Measurements from ENCODE around the gene AKT2. TPM values are rescaled to one million over a fixed set of nuclear protein-coding genes. Genes with fewer than 3 reads are reported as not detected.

AKT2 gene
- polyA plus RNA-seq, 2 of the 4 experiments (the other 2 are of a cell fraction): 136 to 159 TPM

DNA sequence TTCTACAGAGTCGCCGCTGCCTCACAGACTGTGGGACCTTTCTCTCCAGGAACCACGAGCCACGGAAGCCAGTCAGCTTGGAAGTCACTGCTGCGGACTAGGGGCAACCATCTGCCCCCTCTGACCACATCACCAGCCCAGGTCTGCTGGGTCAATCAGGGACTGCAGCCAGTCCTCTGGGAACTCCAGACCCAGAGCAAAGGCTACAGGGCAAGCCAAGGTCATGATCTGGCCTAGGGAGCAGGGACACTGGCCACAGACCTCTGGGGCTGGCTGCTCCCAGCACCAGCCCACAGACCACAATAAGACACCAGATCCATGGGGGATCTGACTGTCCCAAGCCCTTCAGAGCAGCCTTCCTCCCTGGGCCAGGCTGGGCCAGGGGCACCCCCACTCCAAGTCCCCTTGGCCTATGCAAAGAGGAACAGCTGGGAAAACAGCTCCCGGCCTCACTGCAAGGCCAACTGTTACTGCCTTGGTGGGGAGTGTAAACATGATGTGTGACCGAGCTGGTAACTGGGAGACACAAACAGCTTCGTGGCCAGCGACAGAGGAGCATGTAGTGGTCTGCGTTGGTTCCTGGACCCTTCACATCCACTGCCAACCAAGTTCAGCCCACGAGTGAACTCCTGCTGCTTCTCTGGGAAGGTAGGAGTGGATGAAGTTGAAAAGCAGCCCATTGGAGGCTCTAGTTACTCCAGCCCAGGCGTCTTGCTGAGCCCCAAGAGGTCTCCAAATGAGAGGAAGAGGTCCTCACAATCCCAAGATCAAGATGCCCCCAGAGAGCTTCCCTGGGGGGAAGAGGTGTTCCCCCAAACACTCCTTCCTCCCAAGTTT, 1.5 kb downstream of the AKT2 start:
- Histone ChIP-seq H3K4me1 (peaks cover 17% of the 10 kb centered on the region), H3K4me2 (peak overlapping the region; percentile 96), H3K9me3 (no peaks in the 10 kb centered on the region), H3K27ac (peak overlapping the region; percentile 78 to 90), H3K4me3 (peak overlapping the region; percentile 86)
- ATAC-seq (no peak), DNase-seq (ENCODE audit: low read depth in 1 of 2, low spot score in 1 of 2) (no peak), FAIRE-seq (no peak)
- WGBS (ENCODE audit: missing lambda C conversion rate): 83% methylated on average over 12 of the region's 12 CpGs
- POLR2A ChIA-PET: no interaction called here
- no peak for TF ChIP-seq BHLHE40 (IDR thresholded peaks at IDR 0.05; ENCODE audit: low read depth, low read length)
- no peak for TF ChIP-seq GATA3 (IDR thresholded peaks at IDR 0.05; ENCODE audit: borderline replicate concordance)
- TF ChIP-seq, protein P1, sequence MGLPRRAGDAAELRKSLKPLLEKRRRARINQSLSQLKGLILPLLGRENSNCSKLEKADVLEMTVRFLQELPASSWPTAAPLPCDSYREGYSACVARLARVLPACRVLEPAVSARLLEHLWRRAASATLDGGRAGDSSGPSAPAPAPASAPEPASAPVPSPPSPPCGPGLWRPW (IDR thresholded peaks at IDR 0.05): no peak
- no peak for TF ChIP-seq TFCP2L1 (CRISPR knock-in tag; IDR thresholded peaks at IDR 0.05)
- TF ChIP-seq NPAS2 (CRISPR knock-in tag; IDR thresholded peaks at IDR 0.05; ENCODE audit: borderline replicate concordance): no peak
- no peak for TF ChIP-seq SREBF2 (IDR thresholded peaks at IDR 0.05)
- TF ChIP-seq, protein P2, sequence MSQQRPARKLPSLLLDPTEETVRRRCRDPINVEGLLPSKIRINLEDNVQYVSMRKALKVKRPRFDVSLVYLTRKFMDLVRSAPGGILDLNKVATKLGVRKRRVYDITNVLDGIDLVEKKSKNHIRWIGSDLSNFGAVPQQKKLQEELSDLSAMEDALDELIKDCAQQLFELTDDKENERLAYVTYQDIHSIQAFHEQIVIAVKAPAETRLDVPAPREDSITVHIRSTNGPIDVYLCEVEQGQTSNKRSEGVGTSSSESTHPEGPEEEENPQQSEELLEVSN (IDR thresholded peaks at IDR 0.05; ENCODE audit: borderline replicate concordance, low read depth): no peak
- no peak for TF ChIP-seq FOSL2 (IDR thresholded peaks at IDR 0.05)
- TF ChIP-seq FOSL2 (CRISPR knock-in tag; IDR thresholded peaks at IDR 0.05): no peak
- no peak for TF ChIP-seq NR3C1 (IDR thresholded peaks at IDR 0.05)
- CTCF ChIA-PET: interaction anchor here (0.6 to 10.0 kb wide), 9 partner anchors 9 to 155 kb away, joined by 3 to 86 read pairs (median 4); no protein-coding TSS in a partner anchor

DNA sequence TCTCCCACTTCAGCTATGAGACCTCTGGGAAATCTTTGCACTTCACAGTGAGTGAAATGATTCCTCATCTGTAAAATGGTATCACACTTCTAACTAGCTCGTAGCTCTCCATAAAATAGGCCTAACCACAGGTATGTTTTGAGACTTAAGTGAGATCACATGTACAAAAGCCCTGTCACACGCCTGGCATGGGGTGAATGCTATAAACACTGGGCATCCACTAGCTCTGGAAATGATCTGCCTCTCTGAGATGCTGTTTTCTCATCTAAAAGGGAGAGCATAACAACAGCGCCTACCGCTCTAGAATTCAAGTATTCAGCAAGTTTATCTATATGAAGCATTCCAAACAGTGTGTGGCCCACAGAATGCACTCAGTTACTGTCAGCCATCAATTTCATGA, 2.2 kb downstream of the AKT2 start:
- ATAC-seq (no peak), FAIRE-seq (no peak), DNase-seq (ENCODE audit: low read depth in 1 of 2, low spot score in 1 of 2) (no peak)
- no peak overlapping the region for H3K4me3 ChIP-seq
- TF ChIP-seq, protein P2 (IDR thresholded peaks at IDR 0.05; ENCODE audit: borderline replicate concordance, low read depth): no peak
- no peaks in the 10 kb centered on the region for H3K9me3 ChIP-seq
- peaks cover 17% of the 10 kb centered on the region for H3K4me1 ChIP-seq
- ChIA-PET POLR2A (no interaction called here), CTCF (interaction anchor here (0.8 to 10.0 kb wide), 6 partner anchors 10 to 143 kb away, joined by 3 to 86 read pairs (median 10); no protein-coding TSS in a partner anchor)
- WGBS (ENCODE audit: missing lambda C conversion rate): 95% methylated on average over 4 of the region's 4 CpGs
- H3K4me2 ChIP-seq: peak overlapping the region; percentile 96; the same call in 2 of the 3 replicates
- H3K27ac ChIP-seq: no peak overlapping the region; a peak in 1 of 6 replicates

DNA sequence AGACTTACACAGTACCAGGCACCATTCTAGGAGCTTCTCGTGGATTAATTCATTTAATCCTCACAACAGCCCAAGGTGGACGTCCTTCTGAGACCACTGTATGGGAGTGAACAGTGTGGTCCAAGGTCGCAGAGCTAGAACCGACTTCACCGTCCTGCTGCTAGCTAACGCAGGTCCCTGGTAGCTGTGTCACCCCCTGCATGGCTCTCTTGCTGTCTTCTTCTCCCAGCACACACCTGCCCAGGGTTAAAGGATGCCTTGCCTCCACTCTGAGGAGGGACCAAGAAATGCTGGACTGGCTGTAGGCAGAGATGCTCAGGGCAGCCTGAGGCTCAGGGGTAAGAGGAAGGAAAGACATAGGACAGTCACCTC, 3.0 kb downstream of the AKT2 start:
- WGBS (ENCODE audit: missing lambda C conversion rate): 91% methylated on average over 6 of the region's 6 CpGs

More for the DNA sequence above, 3.0 kb downstream of the AKT2 start:
- ATAC-seq (no peak), DNase-seq (ENCODE audit: low read depth in 1 of 2, low spot score in 1 of 2) (no peak), FAIRE-seq (no peak)
- Histone ChIP-seq H3K9me3 (no peaks in the 10 kb centered on the region), H3K27ac (no peak overlapping the region), H3K4me3 (no peak overlapping the region), H3K4me1 (peaks cover 17% of the 10 kb centered on the region), H3K4me2 (no peak overlapping the region)
- TF ChIP-seq POLR2AphosphoS2 (conservative IDR thresholded peaks at IDR 0.05; ENCODE audit: low read length) (no peak), RFX5 (IDR thresholded peaks at IDR 0.05) (no peak), KDM1A (IDR thresholded peaks at IDR 0.05; ENCODE audit: low read depth) (no peak), ZNF302 (CRISPR knock-in tag; IDR thresholded peaks at IDR 0.05) (no peak), FOSB (CRISPR knock-in tag; IDR thresholded peaks at IDR 0.05) (no peak), EHF (CRISPR knock-in tag; IDR thresholded peaks at IDR 0.05) (no peak), HOXA7 (CRISPR knock-in tag; IDR thresholded peaks at IDR 0.05) (no peak), RCOR1 (IDR thresholded peaks at IDR 0.05; ENCODE audit: low read depth, low read length) (no peak), FOSL2 (IDR thresholded peaks at IDR 0.05) (no peak), FOSL2 (CRISPR knock-in tag; IDR thresholded peaks at IDR 0.05) (no peak), KDM5A (IDR thresholded peaks at IDR 0.05) (no peak), CBX8 (IDR thresholded peaks at IDR 0.05) (no peak), NPAS2 (CRISPR knock-in tag; IDR thresholded peaks at IDR 0.05; ENCODE audit: borderline replicate concordance) (no peak), HOXB13 (CRISPR knock-in tag; IDR thresholded peaks at IDR 0.05; ENCODE audit: low read depth) (no peak), ESRRA (IDR thresholded peaks at IDR 0.05; ENCODE audit: borderline replicate concordance, low read length) (no peak), MAFK (IDR thresholded peaks at IDR 0.05; ENCODE audit: partially characterized antibody) (no peak)
- TF ChIP-seq, protein P3, sequence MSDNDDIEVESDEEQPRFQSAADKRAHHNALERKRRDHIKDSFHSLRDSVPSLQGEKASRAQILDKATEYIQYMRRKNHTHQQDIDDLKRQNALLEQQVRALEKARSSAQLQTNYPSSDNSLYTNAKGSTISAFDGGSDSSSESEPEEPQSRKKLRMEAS (IDR thresholded peaks at IDR 0.05): no peak
- TF ChIP-seq, protein P4, sequence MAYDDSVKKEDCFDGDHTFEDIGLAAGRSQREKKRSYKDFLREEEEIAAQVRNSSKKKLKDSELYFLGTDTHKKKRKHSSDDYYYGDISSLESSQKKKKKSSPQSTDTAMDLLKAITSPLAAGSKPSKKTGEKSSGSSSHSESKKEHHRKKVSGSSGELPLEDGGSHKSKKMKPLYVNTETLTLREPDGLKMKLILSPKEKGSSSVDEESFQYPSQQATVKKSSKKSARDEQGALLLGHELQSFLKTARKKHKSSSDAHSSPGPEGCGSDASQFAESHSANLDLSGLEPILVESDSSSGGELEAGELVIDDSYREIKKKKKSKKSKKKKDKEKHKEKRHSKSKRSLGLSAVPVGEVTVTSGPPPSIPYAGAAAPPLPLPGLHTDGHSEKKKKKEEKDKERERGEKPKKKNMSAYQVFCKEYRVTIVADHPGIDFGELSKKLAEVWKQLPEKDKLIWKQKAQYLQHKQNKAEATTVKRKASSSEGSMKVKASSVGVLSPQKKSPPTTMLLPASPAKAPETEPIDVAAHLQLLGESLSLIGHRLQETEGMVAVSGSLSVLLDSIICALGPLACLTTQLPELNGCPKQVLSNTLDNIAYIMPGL (CRISPR knock-in tag; IDR thresholded peaks at IDR 0.05; ENCODE audit: borderline replicate concordance): no peak
- POLR2A ChIA-PET: no interaction called here
- CTCF ChIA-PET: interaction anchor here (0.6 to 10.0 kb wide), 7 partner anchors 15 to 884 kb away, joined by 3 to 86 read pairs (median 4); no protein-coding TSS in a partner anchor
